ENCODE results near the gene LRIT2.

DNA sequence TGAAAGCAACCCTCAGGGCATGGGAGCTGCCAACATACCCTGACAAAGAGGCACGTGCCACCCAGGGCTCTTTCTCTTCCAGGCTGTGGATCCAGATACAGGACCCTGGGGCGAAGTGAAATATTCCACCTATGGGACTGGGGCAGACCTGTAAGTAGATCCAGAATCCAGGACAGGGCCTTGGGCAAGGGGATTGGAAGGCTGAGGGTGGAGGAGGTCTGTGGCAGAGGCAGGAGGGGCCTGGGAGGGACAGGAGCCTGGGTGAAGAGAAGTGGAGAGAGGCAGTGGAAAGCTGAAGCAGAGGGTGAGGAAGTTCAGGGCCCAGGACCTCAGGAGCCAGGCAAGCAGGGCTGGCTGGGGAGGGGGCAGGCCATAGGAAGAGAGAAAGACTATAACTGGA lies 13.8 kb downstream of the LRIT2 start:
- TF ChIP-seq, protein P1, sequence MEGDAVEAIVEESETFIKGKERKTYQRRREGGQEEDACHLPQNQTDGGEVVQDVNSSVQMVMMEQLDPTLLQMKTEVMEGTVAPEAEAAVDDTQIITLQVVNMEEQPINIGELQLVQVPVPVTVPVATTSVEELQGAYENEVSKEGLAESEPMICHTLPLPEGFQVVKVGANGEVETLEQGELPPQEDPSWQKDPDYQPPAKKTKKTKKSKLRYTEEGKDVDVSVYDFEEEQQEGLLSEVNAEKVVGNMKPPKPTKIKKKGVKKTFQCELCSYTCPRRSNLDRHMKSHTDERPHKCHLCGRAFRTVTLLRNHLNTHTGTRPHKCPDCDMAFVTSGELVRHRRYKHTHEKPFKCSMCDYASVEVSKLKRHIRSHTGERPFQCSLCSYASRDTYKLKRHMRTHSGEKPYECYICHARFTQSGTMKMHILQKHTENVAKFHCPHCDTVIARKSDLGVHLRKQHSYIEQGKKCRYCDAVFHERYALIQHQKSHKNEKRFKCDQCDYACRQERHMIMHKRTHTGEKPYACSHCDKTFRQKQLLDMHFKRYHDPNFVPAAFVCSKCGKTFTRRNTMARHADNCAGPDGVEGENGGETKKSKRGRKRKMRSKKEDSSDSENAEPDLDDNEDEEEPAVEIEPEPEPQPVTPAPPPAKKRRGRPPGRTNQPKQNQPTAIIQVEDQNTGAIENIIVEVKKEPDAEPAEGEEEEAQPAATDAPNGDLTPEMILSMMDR (IDR thresholded peaks at IDR 0.05), result no peak
- TF ChIP-seq EP300 (IDR thresholded peaks at IDR 0.05) (no peak), POLR2A (IDR thresholded peaks at IDR 0.05) (no peak)
